Muscle of leg (tissue), 16 donors: ENCODE measurements around the gene ZNF354C. TPM values are rescaled to one million over a fixed set of nuclear protein-coding genes. Genes with fewer than 3 reads are reported as not detected.
A peak's percentile ranks its signal among the peaks of the same experiment; 100 is the strongest.

Experiments used
- DNase-seq: peaks from one replicate; pipeline ENCODE4 v3.0.0; 2013
- H3K27ac ChIP-seq: one replicate; pipeline ENCODE4 v1.5.1; 2013; ENCODE audit warnings: mild to moderate bottlenecking, low read length, control low read depth
- H3K27me3 ChIP-seq: one replicate; pipeline ENCODE4 v1.6.1; 2013; ENCODE audit warnings: low read length; ENCODE audit not compliant: control insufficient read depth, insufficient read depth
- H3K36me3 ChIP-seq: one replicate; pipeline ENCODE4 v1.6.1; 2013; ENCODE audit warnings: low read length; ENCODE audit not compliant: control insufficient read depth, insufficient read depth
- H3K4me1 ChIP-seq: one replicate; pipeline ENCODE4 v1.6.1; 2013; ENCODE audit warnings: low read length; ENCODE audit not compliant: control insufficient read depth, insufficient read depth
- H3K4me3 ChIP-seq: one replicate; pipeline ENCODE4 v1.5.1; 2013; ENCODE audit warnings: low read length, control low read depth
- H3K9me3 ChIP-seq: replicated peaks from 2 replicates; pipeline ENCODE4 v1.6.1; 2013; ENCODE audit warnings: low read depth, low read length; ENCODE audit not compliant: control insufficient read depth
- WGBS: methylation state at CpG from one replicate; pipeline ENCODE4 v1.1.5; 2013; ENCODE audit warnings: missing lambda C conversion rate; ENCODE audit not compliant: insufficient coverage; 5-methylcytosine and 5-hydroxymethylcytosine counted together
- long read RNA-seq, 11 donors: transcript quantifications; one replicate each; lab custom pipeline, GENCODE V29; 2026
- polyA plus RNA-seq, 8 donors: library from polyadenylated mRNA; unstranded; fragments of 120-200 nt; gene quantifications; one replicate each; pipeline versions ENCODE4 v1.2.1 to v1.2.3, GENCODE V29; 2013; ENCODE audit warnings: inconsistent platforms in 1 of 8, low replicate concordance in 1 of 8; ENCODE audit not compliant: insufficient read length in 8 of 8, insufficient read depth in 1 of 8
- total RNA-seq: library from RNA; stranded (reverse); fragments of 120-200 nt; gene quantifications from one replicate; pipeline ENCODE4 v1.2.4, GENCODE V29; 2013

The ZNF354C gene
- total RNA-seq, result 11.0 TPM
- polyA plus RNA-seq, result 10 to 100 TPM in 2 of 8 donors, 1 to 10 TPM in 6; 4.9 to 10.7 (median 8.5) TPM
- long read RNA-seq, donor 1, full-length matches to known transcripts, result 2 of 2 reads
- long read RNA-seq, donor 1, partial matches to known transcripts, result 0 of 2 reads
- long read RNA-seq, donor 1, other reads (novel, unspliced or antisense), result 0 of 2 reads
- long read RNA-seq, donor 2, result 0 reads
- long read RNA-seq, donor 3, full-length matches to known transcripts, result 3 of 3 reads
- long read RNA-seq, donor 3, partial matches to known transcripts, result 0 of 3 reads
- long read RNA-seq, donor 3, other reads (novel, unspliced or antisense), result 0 of 3 reads
- long read RNA-seq, donor 4, full-length matches to known transcripts, result 2 of 2 reads
- long read RNA-seq, donor 4, partial matches to known transcripts, result 0 of 2 reads
- long read RNA-seq, donor 4, other reads (novel, unspliced or antisense), result 0 of 2 reads
- long read RNA-seq, donor 5, full-length matches to known transcripts, result 5 of 5 reads
- long read RNA-seq, donor 5, partial matches to known transcripts, result 0 of 5 reads
- long read RNA-seq, donor 5, other reads (novel, unspliced or antisense), result 0 of 5 reads
- long read RNA-seq, donor 6, full-length matches to known transcripts, result 4 of 4 reads
- long read RNA-seq, donor 6, partial matches to known transcripts, result 0 of 4 reads
- long read RNA-seq, donor 6, other reads (novel, unspliced or antisense), result 0 of 4 reads
- long read RNA-seq, donor 7, full-length matches to known transcripts, result 3 of 3 reads
- long read RNA-seq, donor 7, partial matches to known transcripts, result 0 of 3 reads
- long read RNA-seq, donor 7, other reads (novel, unspliced or antisense), result 0 of 3 reads
- long read RNA-seq, donor 8, full-length matches to known transcripts, result 2 of 2 reads
- long read RNA-seq, donor 8, partial matches to known transcripts, result 0 of 2 reads
- long read RNA-seq, donor 8, other reads (novel, unspliced or antisense), result 0 of 2 reads
- long read RNA-seq, donor 9, full-length matches to known transcripts, result 2 of 2 reads
- long read RNA-seq, donor 9, partial matches to known transcripts, result 0 of 2 reads
- long read RNA-seq, donor 9, other reads (novel, unspliced or antisense), result 0 of 2 reads
- long read RNA-seq, donor 10, full-length matches to known transcripts, result 2 of 2 reads
- long read RNA-seq, donor 10, partial matches to known transcripts, result 0 of 2 reads
- long read RNA-seq, donor 10, other reads (novel, unspliced or antisense), result 0 of 2 reads
- long read RNA-seq, donor 11, full-length matches to known transcripts, result 4 of 4 reads
- long read RNA-seq, donor 11, partial matches to known transcripts, result 0 of 4 reads
- long read RNA-seq, donor 11, other reads (novel, unspliced or antisense), result 0 of 4 reads

- Histone ChIP-seq H3K27ac (peak within 1 kb of the TSS; percentile 73), H3K4me3 (peak within 1 kb of the TSS; percentile 73), H3K4me1 (peaks cover 11% of the 10 kb centered on the region), H3K36me3 (peaks cover 25% of the 10 kb centered on the region), H3K9me3 (peaks cover 12% of the 10 kb centered on the region), H3K27me3 (no peaks in the 10 kb centered on the region)
- WGBS, result 2% methylated on average over 81 of the region's 81 CpGs
- peak; percentile 97 for DNase-seq
Observed at GRCh38 chr5:179060116-179061008, at the start of gene ZNF354C. ZNF354C (plus strand) TSS chr5:179060373; CDS start chr5:179062069, 1,696 bp downstream.

GRCh38 chr5:179023528-179024189 lies 36.5 kb upstream of the ZNF354C start, which contains the start of gene ZNF879:
ZNF879 (plus strand) TSS chr5:179023804; CDS start chr5:179025005, 1,201 bp downstream.
- peaks cover 10% of the 10 kb centered on the region for H3K4me1 ChIP-seq
- no peaks in the 10 kb centered on the region for H3K27me3 ChIP-seq
- peaks cover 16% of the 10 kb centered on the region for H3K9me3 ChIP-seq
- peak within 1 kb of the TSS; percentile 68 for H3K4me3 ChIP-seq
- peaks cover 29% of the 10 kb centered on the region for H3K36me3 ChIP-seq
- peak; percentile 99 for DNase-seq
- under 1% methylated on average over 69 of the region's 72 CpGs for WGBS
- H3K27ac ChIP-seq, result peak within 1 kb of the TSS; percentile 67

GRCh38 chr5:179033004-179033580 lies 27.1 kb upstream of the ZNF354C start:
- no CpG with 5 or more reads among the region's 7 CpGs for WGBS

GRCh38 chr5:179044765-179045164 lies 15.4 kb upstream of the ZNF354C start:
- no peak for DNase-seq
- H3K9me3 ChIP-seq, result peaks cover 2% of the 10 kb centered on the region
- no peaks in the 10 kb centered on the region for H3K27me3 ChIP-seq
- no peak overlapping the region for H3K4me3 ChIP-seq
- H3K27ac ChIP-seq, result no peak overlapping the region
- no CpG with 5 or more reads among the region's 2 CpGs for WGBS
- no peaks in the 10 kb centered on the region for H3K4me1 ChIP-seq
- H3K36me3 ChIP-seq, result no peaks in the 10 kb centered on the region

More at GRCh38 chr5:179033004-179033580, 27.1 kb upstream of the ZNF354C start:
- Histone ChIP-seq H3K27me3 (no peaks in the 10 kb centered on the region), H3K27ac (no peak overlapping the region), H3K36me3 (peaks cover 27% of the 10 kb centered on the region), H3K4me3 (no peak overlapping the region), H3K4me1 (no peaks in the 10 kb centered on the region), H3K9me3 (peaks cover 61% of the 10 kb centered on the region)
- DNase-seq, result no peak

GRCh38 chr5:179051784-179052183 lies 8.4 kb upstream of the ZNF354C start:
- no peaks in the 10 kb centered on the region for H3K4me1 ChIP-seq
- H3K36me3 ChIP-seq, result no peaks in the 10 kb centered on the region
- no peak for DNase-seq
- peaks cover 2% of the 10 kb centered on the region for H3K9me3 ChIP-seq
- no peak overlapping the region for H3K4me3 ChIP-seq
- H3K27ac ChIP-seq, result no peak overlapping the region
- H3K27me3 ChIP-seq, result peaks cover 2% of the 10 kb centered on the region
- WGBS, result 96% methylated on average over 7 of the region's 9 CpGs

- WGBS, result 92% methylated on average over 8 of the region's 15 CpGs
Observed at GRCh38 chr5:179054036-179054785, 6.0 kb upstream of the ZNF354C start.

GRCh38 chr5:179054876-179055275 lies 5.3 kb upstream of the ZNF354C start:
- no peak overlapping the region for H3K27ac ChIP-seq
- H3K9me3 ChIP-seq, result no peaks in the 10 kb centered on the region
- 80% methylated on average over 10 of the region's 10 CpGs for WGBS
- no peaks in the 10 kb centered on the region for H3K4me1 ChIP-seq
- H3K27me3 ChIP-seq, result peaks cover 2% of the 10 kb centered on the region
- no peak overlapping the region for H3K4me3 ChIP-seq
- DNase-seq, result no peak
- no peaks in the 10 kb centered on the region for H3K36me3 ChIP-seq

More at GRCh38 chr5:179054036-179054785, 6.0 kb upstream of the ZNF354C start:
- H3K4me1 ChIP-seq, result no peaks in the 10 kb centered on the region
- no peaks in the 10 kb centered on the region for H3K36me3 ChIP-seq
- H3K27me3 ChIP-seq, result peaks cover 2% of the 10 kb centered on the region
- H3K27ac ChIP-seq, result no peak overlapping the region
- H3K9me3 ChIP-seq, result no peaks in the 10 kb centered on the region
- DNase-seq, result no peak
- H3K4me3 ChIP-seq, result no peak overlapping the region

GRCh38 chr5:179055436-179055835 lies 4.7 kb upstream of the ZNF354C start:
- Histone ChIP-seq H3K27ac (no peak overlapping the region), H3K9me3 (no peaks in the 10 kb centered on the region), H3K4me3 (no peak overlapping the region), H3K4me1 (no peaks in the 10 kb centered on the region), H3K27me3 (peaks cover 2% of the 10 kb centered on the region), H3K36me3 (no peaks in the 10 kb centered on the region)
- DNase-seq, result no peak
- 40% methylated on average over 1 of the region's 3 CpGs for WGBS
